ENCODE results near the gene KLF6.

KLF6 gene

GRCh38 chr10:3803295-3803926 is 18.4 kb upstream of the KLF6 start:
- no peaks in the 10 kb centered on the region for H3K9me3 ChIP-seq (ENCODE audit: control insufficient read depth in 5 of 5, low read length in 5 of 5)
- peaks cover 8 to 44% (median 37%) of the 10 kb centered on the region in 5 donors for H3K4me1 ChIP-seq (ENCODE audit: control insufficient read depth in 5 of 5, insufficient read depth in 5 of 5, low read length in 5 of 5)
- no peak overlapping the region for H3K4me3 ChIP-seq (ENCODE audit: low read depth in 1 of 5, low read length in 5 of 5)
- H3K27me3 ChIP-seq (ENCODE audit: control insufficient read depth in 5 of 5, insufficient read depth in 4 of 5, low read length in 5 of 5), result no peaks in the 10 kb centered on the region
- peak overlapping the region; percentile 98 for H3K27ac ChIP-seq (ENCODE audit: low read depth, low read length)
- H3K36me3 ChIP-seq (ENCODE audit: control insufficient read depth in 5 of 5, insufficient read depth in 5 of 5, low read length in 5 of 5), result no peaks in the 10 kb centered on the region
- H3K9ac ChIP-seq (ENCODE audit: low read length in 5 of 5), result no peak overlapping the region

- Histone ChIP-seq H3K27ac (ENCODE audit: low read depth, low read length) (no peak overlapping the region), H3K4me3 (ENCODE audit: low read depth in 1 of 5, low read length in 5 of 5) (no peak overlapping the region), H3K9ac (ENCODE audit: low read length in 5 of 5) (no peak overlapping the region), H3K4me1 (ENCODE audit: control insufficient read depth in 5 of 5, insufficient read depth in 5 of 5, low read length in 5 of 5) (peaks cover 8 to 37% (median 35%) of the 10 kb centered on the region in 5 donors), H3K9me3 (ENCODE audit: control insufficient read depth in 5 of 5, low read length in 5 of 5) (no peaks in the 10 kb centered on the region), H3K36me3 (ENCODE audit: control insufficient read depth in 5 of 5, insufficient read depth in 5 of 5, low read length in 5 of 5) (no peaks in the 10 kb centered on the region), H3K27me3 (ENCODE audit: control insufficient read depth in 5 of 5, insufficient read depth in 4 of 5, low read length in 5 of 5) (no peaks in the 10 kb centered on the region)
Observed at GRCh38 chr10:3802526-3803265, 17.7 kb upstream of the KLF6 start.

GRCh38 chr10:3801558-3802192 is 16.7 kb upstream of the KLF6 start:
- Histone ChIP-seq H3K36me3 (ENCODE audit: control insufficient read depth in 5 of 5, insufficient read depth in 5 of 5, low read length in 5 of 5) (no peaks in the 10 kb centered on the region), H3K27ac (ENCODE audit: low read depth, low read length) (no peak overlapping the region), H3K9ac (ENCODE audit: low read length in 5 of 5) (no peak overlapping the region), H3K4me3 (ENCODE audit: low read depth in 1 of 5, low read length in 5 of 5) (no peak overlapping the region), H3K9me3 (ENCODE audit: control insufficient read depth in 5 of 5, low read length in 5 of 5) (peaks cover 0 to 4% (median 0%) of the 10 kb centered on the region in 5 donors), H3K27me3 (ENCODE audit: control insufficient read depth in 5 of 5, insufficient read depth in 4 of 5, low read length in 5 of 5) (no peaks in the 10 kb centered on the region), H3K4me1 (ENCODE audit: control insufficient read depth in 5 of 5, insufficient read depth in 5 of 5, low read length in 5 of 5) (peaks cover 6 to 26% (median 25%) of the 10 kb centered on the region in 5 donors)

- no peaks in the 10 kb centered on the region for H3K27me3 ChIP-seq (ENCODE audit: control insufficient read depth in 5 of 5, insufficient read depth in 4 of 5, low read length in 5 of 5)
- no peaks in the 10 kb centered on the region for H3K36me3 ChIP-seq (ENCODE audit: control insufficient read depth in 5 of 5, insufficient read depth in 5 of 5, low read length in 5 of 5)
- peaks cover 4 to 16% (median 15%) of the 10 kb centered on the region in 5 donors for H3K4me1 ChIP-seq (ENCODE audit: control insufficient read depth in 5 of 5, insufficient read depth in 5 of 5, low read length in 5 of 5)
- peaks cover 0 to 5% (median 4%) of the 10 kb centered on the region in 5 donors for H3K9me3 ChIP-seq (ENCODE audit: control insufficient read depth in 5 of 5, low read length in 5 of 5)
- H3K27ac ChIP-seq (ENCODE audit: low read depth, low read length), result no peak overlapping the region
- H3K9ac ChIP-seq (ENCODE audit: low read length in 5 of 5), result no peak overlapping the region
- no peak overlapping the region for H3K4me3 ChIP-seq (ENCODE audit: low read depth in 1 of 5, low read length in 5 of 5)
Observed at GRCh38 chr10:3800586-3800985, 15.6 kb upstream of the KLF6 start.

GRCh38 chr10:3797750-3798149 is 12.7 kb upstream of the KLF6 start:
- Histone ChIP-seq H3K27ac (ENCODE audit: low read depth, low read length) (no peak overlapping the region), H3K4me1 (ENCODE audit: control insufficient read depth in 5 of 5, insufficient read depth in 5 of 5, low read length in 5 of 5) (no peaks in the 10 kb centered on the region), H3K9me3 (ENCODE audit: control insufficient read depth in 5 of 5, low read length in 5 of 5) (peaks cover 3 to 11% (median 9%) of the 10 kb centered on the region in 5 donors), H3K9ac (ENCODE audit: low read length in 5 of 5) (no peak overlapping the region), H3K27me3 (ENCODE audit: control insufficient read depth in 5 of 5, insufficient read depth in 4 of 5, low read length in 5 of 5) (no peaks in the 10 kb centered on the region), H3K36me3 (ENCODE audit: control insufficient read depth in 5 of 5, insufficient read depth in 5 of 5, low read length in 5 of 5) (no peaks in the 10 kb centered on the region), H3K4me3 (ENCODE audit: low read depth in 1 of 5, low read length in 5 of 5) (no peak overlapping the region)

GRCh38 chr10:3793553-3793952 is 8.5 kb upstream of the KLF6 start:
- H3K27ac ChIP-seq (ENCODE audit: low read depth, low read length), result no peak overlapping the region
- no peak overlapping the region for H3K9ac ChIP-seq (ENCODE audit: low read length in 5 of 5)
- H3K36me3 ChIP-seq (ENCODE audit: control insufficient read depth in 5 of 5, insufficient read depth in 5 of 5, low read length in 5 of 5), result no peaks in the 10 kb centered on the region
- peaks cover 0 to 5% (median 0%) of the 10 kb centered on the region in 5 donors for H3K4me1 ChIP-seq (ENCODE audit: control insufficient read depth in 5 of 5, insufficient read depth in 5 of 5, low read length in 5 of 5)
- H3K4me3 ChIP-seq (ENCODE audit: low read depth in 1 of 5, low read length in 5 of 5), result no peak overlapping the region
- H3K27me3 ChIP-seq (ENCODE audit: control insufficient read depth in 5 of 5, insufficient read depth in 4 of 5, low read length in 5 of 5), result no peaks in the 10 kb centered on the region
- peaks cover 3 to 13% (median 9%) of the 10 kb centered on the region in 5 donors for H3K9me3 ChIP-seq (ENCODE audit: control insufficient read depth in 5 of 5, low read length in 5 of 5)

GRCh38 chr10:3792710-3793219 is 7.8 kb upstream of the KLF6 start:
- no peaks in the 10 kb centered on the region for H3K27me3 ChIP-seq (ENCODE audit: control insufficient read depth in 5 of 5, insufficient read depth in 4 of 5, low read length in 5 of 5)
- no peak overlapping the region for H3K9ac ChIP-seq (ENCODE audit: low read length in 5 of 5)
- H3K4me1 ChIP-seq (ENCODE audit: control insufficient read depth in 5 of 5, insufficient read depth in 5 of 5, low read length in 5 of 5), result peaks cover 0 to 5% (median 0%) of the 10 kb centered on the region in 5 donors
- H3K27ac ChIP-seq (ENCODE audit: low read depth, low read length), result no peak overlapping the region
- H3K9me3 ChIP-seq (ENCODE audit: control insufficient read depth in 5 of 5, low read length in 5 of 5), result peaks cover 3 to 13% (median 9%) of the 10 kb centered on the region in 5 donors
- no peaks in the 10 kb centered on the region for H3K36me3 ChIP-seq (ENCODE audit: control insufficient read depth in 5 of 5, insufficient read depth in 5 of 5, low read length in 5 of 5)
- H3K4me3 ChIP-seq (ENCODE audit: low read depth in 1 of 5, low read length in 5 of 5), result no peak overlapping the region

- Histone ChIP-seq H3K27me3 (ENCODE audit: control insufficient read depth in 5 of 5, insufficient read depth in 4 of 5, low read length in 5 of 5) (no peaks in the 10 kb centered on the region), H3K9ac (ENCODE audit: low read length in 5 of 5) (no peak overlapping the region), H3K9me3 (ENCODE audit: control insufficient read depth in 5 of 5, low read length in 5 of 5) (peaks cover 3 to 13% (median 9%) of the 10 kb centered on the region in 5 donors), H3K27ac (ENCODE audit: low read depth, low read length) (no peak overlapping the region), H3K36me3 (ENCODE audit: control insufficient read depth in 5 of 5, insufficient read depth in 5 of 5, low read length in 5 of 5) (no peaks in the 10 kb centered on the region), H3K4me1 (ENCODE audit: control insufficient read depth in 5 of 5, insufficient read depth in 5 of 5, low read length in 5 of 5) (peaks cover 0 to 5% (median 0%) of the 10 kb centered on the region in 5 donors), H3K4me3 (ENCODE audit: low read depth in 1 of 5, low read length in 5 of 5) (no peak overlapping the region)
Observed at GRCh38 chr10:3791974-3792633, 7.1 kb upstream of the KLF6 start.

GRCh38 chr10:3790858-3791257 is 5.8 kb upstream of the KLF6 start:
- Histone ChIP-seq H3K27ac (ENCODE audit: low read depth, low read length) (no peak overlapping the region), H3K27me3 (ENCODE audit: control insufficient read depth in 5 of 5, insufficient read depth in 4 of 5, low read length in 5 of 5) (no peaks in the 10 kb centered on the region), H3K9ac (ENCODE audit: low read length in 5 of 5) (no peak overlapping the region)

More at GRCh38 chr10:3790858-3791257, 5.8 kb upstream of the KLF6 start:
- H3K4me3 ChIP-seq (ENCODE audit: low read depth in 1 of 5, low read length in 5 of 5), result no peak overlapping the region
- peaks cover 0 to 12% (median 3%) of the 10 kb centered on the region in 5 donors for H3K4me1 ChIP-seq (ENCODE audit: control insufficient read depth in 5 of 5, insufficient read depth in 5 of 5, low read length in 5 of 5)
- H3K36me3 ChIP-seq (ENCODE audit: control insufficient read depth in 5 of 5, insufficient read depth in 5 of 5, low read length in 5 of 5), result no peaks in the 10 kb centered on the region
- peaks cover 3 to 10% (median 8%) of the 10 kb centered on the region in 5 donors for H3K9me3 ChIP-seq (ENCODE audit: control insufficient read depth in 5 of 5, low read length in 5 of 5)

Data from subcutaneous abdominal adipose tissue (tissue), 5 donors.